GM19351 (cell line): ENCODE data around the gene POTEF.
A peak's percentile ranks its signal among the peaks of the same experiment; 100 is the strongest.
"Not testable (repeated sequence)": the region's sequence is repeated elsewhere in the genome, so short reads cannot be mapped to it uniquely, and the experiment has no call there.

ENCODE experiments used
- ATAC-seq: cut with Tn5 transposase; IDR thresholded peaks from one replicate; pipeline ENCODE4 v1.9.1; 2021; ENCODE audit warnings: mild to moderate bottlenecking, moderate library complexity; ENCODE audit not compliant: unreplicated experiment

The POTEF gene

DNA sequence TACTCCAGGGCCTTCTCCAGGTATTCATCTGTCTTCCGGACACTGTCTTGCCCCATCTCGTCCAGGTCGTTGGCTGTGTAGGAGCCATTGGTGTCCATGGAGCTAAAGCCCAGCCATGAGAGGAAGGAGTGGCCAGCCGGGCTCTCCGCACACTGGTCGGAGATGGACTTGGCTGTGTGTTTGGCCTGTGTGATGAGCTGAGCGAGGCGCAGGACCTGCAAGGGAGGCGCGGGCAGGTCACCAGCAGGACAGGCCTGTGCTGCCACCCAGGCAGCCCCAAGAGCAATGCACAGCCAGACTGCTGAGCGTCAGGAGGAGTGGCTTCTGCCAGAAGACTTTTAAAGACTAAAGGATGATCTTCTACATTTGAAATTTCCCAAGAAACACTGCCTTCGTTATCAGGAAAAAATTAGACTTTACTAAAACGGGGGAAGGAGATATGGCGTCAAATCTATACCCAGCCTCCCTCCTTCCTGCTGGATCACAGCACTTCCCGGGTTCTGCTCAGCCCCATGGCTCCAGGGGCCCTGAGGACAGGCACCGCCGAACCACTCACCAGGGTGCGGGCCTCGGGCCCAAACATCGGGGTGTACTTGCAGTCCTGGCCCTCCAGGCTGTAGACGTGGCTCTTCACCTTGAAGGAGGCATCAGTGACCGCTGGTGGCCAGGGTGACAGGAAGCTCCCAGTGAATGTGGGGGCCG is 24.9 kb upstream of the POTEF start:
- not testable (repeated sequence) for ATAC-seq

DNA sequence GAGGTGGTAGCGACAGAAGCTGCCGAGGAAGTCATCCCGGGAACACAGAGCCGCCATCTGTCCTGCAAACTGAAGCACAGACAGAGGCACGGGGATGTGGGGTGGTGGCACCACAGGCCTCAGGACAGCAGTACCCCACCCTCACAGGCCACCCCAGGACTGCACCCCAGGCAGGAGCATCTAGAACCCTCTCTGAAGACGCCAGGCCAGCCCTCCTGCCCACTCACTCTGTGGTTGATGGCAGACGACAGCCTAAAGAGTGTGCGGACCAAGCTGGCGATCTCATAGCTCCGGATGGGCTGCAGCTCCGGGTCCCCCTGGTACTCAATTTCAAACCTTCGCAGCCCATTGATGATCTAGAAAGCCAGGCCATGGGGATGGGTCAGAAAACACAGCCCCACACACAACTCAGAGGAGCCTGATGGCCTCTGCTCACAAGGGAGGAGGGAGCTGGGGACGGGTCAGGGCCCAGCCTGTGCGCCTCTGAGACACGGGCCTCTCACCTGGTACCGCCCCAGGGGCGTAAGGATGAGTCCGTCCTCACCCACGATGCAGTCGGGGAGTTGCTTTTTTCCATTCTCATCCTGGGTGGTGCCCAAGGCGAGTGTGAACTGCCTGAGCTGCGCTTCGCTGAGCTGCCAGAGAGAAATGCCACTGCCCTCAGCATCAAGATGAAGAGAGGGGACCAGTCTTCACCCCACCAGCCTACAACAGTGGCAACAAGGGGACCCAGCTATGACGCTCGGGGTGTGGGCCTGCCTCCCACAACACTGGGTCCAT is 24.0 kb upstream of the POTEF start:
- ATAC-seq, result no peak

- not testable (repeated sequence) for ATAC-seq
These were observed 23.3 kb upstream of the POTEF start for GRCh38 chr2:130152136-130152815.

- not testable (repeated sequence) for ATAC-seq
These were observed 22.1 kb upstream of the POTEF start for GRCh38 chr2:130151145-130151512.

DNA sequence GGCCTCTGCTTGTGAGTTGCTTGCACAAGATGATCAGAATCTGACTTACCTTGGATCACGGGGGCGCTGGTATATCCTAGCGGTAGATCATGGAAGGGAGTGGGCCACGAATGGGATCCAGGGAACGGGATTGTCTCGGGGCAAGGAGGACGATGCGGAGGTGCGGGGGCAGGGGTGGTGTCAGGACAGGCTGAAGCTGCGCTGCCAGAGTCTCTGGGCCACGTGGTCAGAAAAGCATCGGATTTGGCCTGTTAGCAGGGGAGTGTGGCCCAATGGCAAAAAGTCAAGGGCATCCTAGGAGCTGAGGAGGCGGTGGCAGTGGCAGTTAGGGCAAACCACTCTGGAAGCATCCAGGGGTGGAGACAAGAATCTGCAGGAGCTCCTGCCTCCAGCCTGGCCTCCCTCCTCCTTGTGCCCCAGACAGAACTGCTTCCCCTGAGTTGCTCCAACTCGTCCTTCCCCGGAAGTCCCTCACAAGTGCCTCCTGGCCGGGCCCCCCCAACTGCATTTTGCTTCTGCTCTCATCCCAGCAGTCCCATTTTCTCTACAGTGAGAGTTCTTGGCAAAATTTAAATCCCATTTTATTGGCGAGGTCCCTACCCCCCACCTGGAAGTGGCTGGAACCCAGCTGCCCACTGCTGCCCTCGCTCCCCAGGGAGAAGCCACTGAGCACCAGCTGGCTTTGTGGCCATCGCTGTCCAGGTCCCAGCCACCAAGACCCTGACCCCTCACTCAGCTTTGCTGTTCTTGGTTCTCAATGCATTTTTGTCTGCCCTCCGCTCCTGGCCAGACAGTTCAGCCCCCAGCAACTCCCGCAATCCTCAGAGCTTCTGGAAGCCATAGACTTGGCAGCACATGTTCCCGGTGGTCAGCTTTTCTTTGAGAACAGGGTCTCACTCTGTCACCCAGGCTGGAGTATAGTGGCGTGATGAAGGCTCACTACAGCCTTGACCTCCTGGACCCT is 21.4 kb upstream of the POTEF start:
- ATAC-seq, result no peak

DNA sequence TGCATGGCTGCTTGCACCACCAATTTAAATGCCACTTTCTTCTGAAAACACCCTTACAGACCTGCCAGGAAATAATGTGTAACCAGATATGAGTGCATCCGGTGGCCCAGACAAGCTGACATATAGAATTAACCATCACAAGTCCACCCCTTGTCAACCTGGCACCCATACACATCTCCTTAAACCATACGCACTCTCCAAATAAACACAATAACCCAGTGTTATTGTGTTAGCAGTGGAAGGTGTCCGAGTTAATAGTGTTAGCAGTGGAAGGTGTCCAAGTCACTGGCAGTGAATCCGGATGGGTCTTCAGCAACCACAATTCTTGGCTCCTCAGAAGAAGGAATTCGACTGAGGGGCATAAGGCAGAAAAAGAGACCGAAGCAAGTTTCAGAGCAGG is 19.5 kb upstream of the POTEF start:
- ATAC-seq, result not testable (repeated sequence)

DNA sequence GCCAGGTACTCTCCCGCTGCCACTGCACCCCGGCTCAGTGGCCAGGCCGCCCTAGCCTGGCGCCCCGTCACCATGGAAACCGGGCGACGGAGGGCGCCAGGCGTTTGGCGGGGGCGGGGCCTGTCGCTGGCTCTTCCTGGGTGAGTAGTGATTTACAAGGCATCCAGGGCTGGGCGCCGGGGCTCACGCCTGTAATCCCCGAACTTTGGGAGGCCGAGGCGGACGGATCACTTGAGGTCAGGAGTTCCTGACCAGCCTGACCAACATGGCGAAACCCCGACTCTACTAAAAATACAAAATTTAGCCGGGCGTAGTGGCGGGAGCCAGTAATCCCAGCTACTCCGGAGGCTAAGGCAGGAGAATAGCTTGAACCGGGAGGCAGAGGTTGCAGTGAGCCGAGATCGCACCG is 16.0 kb upstream of the POTEF start, which contains the start of gene CCDC74B:
Gene CCDC74B (minus strand): TSS at position 107 of the 409 bp plus-strand sequence. CDS start 116 bp downstream, outside the sequence.
- ATAC-seq, result peak; percentile 86

- peak; percentile 40 for ATAC-seq
These were observed 14.4 kb upstream of the POTEF start for GRCh38 chr2:130143266-130144039.

GRCh38 chr2:130142396-130143265 is 13.6 kb upstream of the POTEF start:
- ATAC-seq, result peak; percentile 4

DNA sequence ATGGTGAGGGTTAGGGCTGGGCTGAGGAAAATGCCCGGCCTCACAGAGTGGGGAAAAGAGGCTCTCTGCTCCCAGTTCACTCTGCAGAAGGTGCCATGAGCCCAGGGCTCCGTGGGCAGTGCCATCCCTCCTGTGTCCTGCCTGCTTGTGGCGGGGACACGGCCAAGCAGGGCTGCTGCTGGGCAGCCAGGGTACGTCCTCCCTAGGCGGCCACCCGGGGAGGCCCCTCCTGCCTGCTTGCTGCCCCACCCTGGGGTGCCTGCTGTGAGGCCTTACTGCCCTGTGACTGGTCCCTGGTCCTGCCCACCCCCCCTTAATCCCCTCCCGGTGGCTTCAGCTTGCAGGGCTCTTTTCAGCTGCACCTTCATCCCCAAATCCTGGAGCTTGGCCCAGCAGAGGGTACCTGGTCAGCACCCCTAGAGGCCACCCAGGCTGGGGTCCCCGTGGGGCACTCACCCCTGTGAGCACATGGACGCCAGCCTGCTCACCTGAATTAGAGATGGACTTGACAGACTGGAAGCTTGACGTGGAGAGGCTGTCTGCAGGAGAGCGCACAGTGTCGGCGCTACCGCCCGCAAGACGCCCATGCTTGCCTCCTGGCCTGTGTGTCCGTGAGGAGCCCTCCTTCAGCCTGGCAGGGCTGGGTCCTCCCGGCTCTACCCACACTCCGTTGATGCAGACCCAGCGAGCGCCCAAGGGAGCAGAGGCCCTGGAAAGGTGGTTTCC is 12.8 kb upstream of the POTEF start:
- not testable (repeated sequence) for ATAC-seq

DNA sequence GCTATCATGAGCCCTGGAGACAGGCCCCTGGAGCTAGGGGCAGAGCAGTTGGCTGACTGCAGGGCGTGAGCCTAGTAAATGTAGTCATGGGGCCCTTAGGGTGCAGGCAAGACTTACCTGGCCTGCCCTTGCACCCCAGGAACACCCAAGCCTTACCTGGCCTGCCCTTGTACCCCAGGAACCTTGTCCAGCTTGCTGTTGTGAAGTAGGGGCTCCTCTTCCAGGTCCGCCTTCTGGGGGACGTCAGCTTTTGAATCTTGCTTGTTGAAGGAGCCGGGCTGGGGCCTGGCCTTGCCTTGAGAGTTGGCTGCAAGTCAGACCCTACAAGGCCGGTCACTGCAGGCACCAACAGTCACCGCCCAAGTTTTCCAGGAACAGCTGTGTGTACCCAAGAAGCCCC is 12.0 kb upstream of the POTEF start:
- ATAC-seq, result not testable (repeated sequence)

DNA sequence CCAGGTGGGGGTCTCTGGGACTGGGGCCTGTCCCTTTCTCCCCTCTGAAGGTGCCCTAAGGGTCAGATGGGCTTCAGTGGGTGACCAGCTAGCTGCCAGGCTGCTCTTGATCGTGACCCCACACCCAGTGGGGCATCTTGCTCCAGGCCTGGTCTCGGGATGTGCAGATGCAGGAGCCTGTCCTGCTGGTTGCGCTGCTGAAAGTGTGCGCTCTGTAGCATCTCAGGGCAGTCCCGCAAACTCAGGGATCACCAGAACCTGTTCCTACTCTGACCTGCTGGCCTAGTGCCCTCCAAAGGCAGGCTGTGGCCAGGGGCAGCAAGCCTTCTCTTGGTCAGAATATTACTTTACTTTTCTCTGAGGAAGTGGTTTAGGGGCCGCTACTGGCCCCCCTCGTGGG is 11.5 kb upstream of the POTEF start:
- not testable (repeated sequence) for ATAC-seq

DNA sequence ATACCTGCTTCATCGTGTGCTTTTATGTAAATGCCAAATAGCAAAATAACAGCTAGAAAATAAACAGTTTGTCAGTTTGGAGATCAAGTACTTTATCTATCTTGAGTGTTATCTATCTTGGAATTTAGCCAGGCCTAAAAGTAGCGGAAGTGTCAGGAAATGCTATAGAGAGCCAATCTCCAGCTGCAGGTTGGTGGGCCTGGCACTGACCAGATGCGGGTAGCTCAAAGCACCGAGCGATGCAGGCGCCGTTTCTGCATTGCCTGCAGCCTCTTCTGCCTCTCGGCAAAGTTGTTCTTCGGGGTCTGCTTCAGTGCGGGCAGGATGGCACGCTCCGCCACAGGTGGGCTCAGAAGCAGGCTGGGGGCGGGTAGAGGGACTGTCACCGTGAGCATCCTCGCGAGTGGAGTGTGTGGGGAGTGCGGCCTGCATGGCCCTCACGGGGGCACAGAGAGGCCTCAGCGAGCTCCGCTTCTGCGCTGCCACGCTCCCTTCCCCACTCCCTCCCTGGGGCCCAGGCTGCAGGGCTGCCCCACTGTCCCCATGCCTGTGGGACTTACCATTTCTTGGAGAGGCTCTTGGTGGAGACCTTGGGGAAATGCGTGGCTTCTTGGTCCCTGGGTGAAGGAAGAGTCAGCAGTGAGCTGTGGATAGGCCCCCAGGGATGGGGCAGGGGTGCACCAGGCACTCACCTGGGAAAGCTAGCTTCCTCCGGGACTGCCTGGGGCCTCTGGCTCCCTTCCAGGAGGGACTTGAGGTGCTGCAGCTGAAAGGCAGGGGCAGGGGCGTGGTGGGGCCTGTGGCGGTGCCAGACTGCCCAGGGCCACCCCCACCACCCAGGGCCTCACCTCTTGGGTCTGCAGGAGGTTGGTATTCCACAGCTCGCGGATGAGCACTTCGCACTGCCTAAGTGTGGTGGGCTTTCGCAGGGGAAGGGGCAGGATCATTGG is 10.6 kb upstream of the POTEF start:
- ATAC-seq, result not testable (repeated sequence)

GRCh38 chr2:130138841-130139251 is 9.8 kb upstream of the POTEF start:
- not testable (repeated sequence) for ATAC-seq

- ATAC-seq, result not testable (repeated sequence)
These were observed 9.3 kb upstream of the POTEF start for GRCh38 chr2:130138326-130138725.

DNA sequence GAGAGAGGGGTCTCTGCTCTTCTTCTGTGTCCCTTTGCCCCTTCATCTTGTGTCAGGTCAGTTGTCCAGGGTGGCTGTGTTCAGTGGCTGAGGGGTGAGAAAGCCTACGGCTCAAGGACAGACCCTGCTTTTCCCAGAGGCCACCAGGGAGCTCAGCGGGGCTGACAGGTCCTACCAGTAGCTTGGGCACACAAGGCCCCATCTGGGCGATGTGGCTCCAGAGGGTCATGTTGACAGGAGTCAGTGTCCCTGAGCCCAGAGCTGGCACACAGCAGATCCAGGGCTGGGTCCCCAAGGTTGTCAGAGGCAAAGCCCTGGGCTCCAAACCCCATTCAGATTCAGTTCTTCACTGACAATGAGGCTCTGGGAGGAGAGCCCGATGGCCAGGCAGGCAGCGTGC is 8.1 kb upstream of the POTEF start:
- not testable (repeated sequence) for ATAC-seq

- ATAC-seq, result not testable (repeated sequence)
These were observed 7.5 kb upstream of the POTEF start for GRCh38 chr2:130136546-130136945.
